GM12873 (cell line): Measurements from ENCODE around the gene ATF7IP2.
A peak's percentile ranks its signal among the peaks of the same experiment; 100 is the strongest.

Experiments used
- TF ChIP-seq, protein P1 (sequence below): IDR thresholded peaks from 2 replicates; pipeline ENCODE4 v1.5.1; 2012; ENCODE audit warnings: low read depth, mild to moderate bottlenecking, moderate library complexity, low read length, control low read depth; ENCODE audit not compliant: insufficient read depth; ENCODE audit errors: missing control alignments

The ATF7IP2 gene

GRCh38 chr16:10352262-10352661 lies 33.6 kb upstream of the ATF7IP2 start:
- TF ChIP-seq, protein P1, sequence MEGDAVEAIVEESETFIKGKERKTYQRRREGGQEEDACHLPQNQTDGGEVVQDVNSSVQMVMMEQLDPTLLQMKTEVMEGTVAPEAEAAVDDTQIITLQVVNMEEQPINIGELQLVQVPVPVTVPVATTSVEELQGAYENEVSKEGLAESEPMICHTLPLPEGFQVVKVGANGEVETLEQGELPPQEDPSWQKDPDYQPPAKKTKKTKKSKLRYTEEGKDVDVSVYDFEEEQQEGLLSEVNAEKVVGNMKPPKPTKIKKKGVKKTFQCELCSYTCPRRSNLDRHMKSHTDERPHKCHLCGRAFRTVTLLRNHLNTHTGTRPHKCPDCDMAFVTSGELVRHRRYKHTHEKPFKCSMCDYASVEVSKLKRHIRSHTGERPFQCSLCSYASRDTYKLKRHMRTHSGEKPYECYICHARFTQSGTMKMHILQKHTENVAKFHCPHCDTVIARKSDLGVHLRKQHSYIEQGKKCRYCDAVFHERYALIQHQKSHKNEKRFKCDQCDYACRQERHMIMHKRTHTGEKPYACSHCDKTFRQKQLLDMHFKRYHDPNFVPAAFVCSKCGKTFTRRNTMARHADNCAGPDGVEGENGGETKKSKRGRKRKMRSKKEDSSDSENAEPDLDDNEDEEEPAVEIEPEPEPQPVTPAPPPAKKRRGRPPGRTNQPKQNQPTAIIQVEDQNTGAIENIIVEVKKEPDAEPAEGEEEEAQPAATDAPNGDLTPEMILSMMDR = no peak

DNA sequence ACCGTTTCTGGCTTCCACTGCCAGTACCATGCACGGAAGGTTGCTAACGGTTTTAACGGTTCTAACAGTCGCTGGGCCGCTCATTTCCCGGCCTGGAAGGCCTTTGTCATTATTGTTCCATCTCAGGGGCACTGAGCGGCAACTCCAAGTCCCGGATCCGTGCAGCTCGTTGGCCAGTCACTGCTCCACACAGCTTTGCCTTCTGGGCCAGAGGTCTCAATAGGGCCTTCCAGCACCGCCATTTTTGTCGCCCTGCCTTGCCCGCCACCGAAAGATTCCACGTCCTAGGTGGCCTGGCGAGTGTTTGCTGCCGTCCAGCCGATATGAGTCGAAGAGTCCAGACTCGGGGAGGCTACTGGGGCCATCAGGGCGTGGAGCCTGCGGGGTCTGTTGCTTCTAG lies 30.3 kb upstream of the ATF7IP2 start:
- TF ChIP-seq, protein P1 = no peak

GRCh38 chr16:10356870-10357842 lies 28.7 kb upstream of the ATF7IP2 start:
- TF ChIP-seq, protein P1 = no peak

- TF ChIP-seq, protein P1 = no peak
Observed at GRCh38 chr16:10362077-10362863, 23.6 kb upstream of the ATF7IP2 start.

GRCh38 chr16:10367616-10368188 lies 18.2 kb upstream of the ATF7IP2 start:
- TF ChIP-seq, protein P1 = no peak

GRCh38 chr16:10368969-10369551 lies 16.8 kb upstream of the ATF7IP2 start:
- TF ChIP-seq, protein P1 = peak; percentile 19

- TF ChIP-seq, protein P1 = no peak
Observed at GRCh38 chr16:10370096-10370726, 15.7 kb upstream of the ATF7IP2 start.
